ENCODE data around the gene RBM10.
A peak's percentile ranks its signal among the peaks of the same experiment; 100 is the strongest.

RBM10 gene

DNA sequence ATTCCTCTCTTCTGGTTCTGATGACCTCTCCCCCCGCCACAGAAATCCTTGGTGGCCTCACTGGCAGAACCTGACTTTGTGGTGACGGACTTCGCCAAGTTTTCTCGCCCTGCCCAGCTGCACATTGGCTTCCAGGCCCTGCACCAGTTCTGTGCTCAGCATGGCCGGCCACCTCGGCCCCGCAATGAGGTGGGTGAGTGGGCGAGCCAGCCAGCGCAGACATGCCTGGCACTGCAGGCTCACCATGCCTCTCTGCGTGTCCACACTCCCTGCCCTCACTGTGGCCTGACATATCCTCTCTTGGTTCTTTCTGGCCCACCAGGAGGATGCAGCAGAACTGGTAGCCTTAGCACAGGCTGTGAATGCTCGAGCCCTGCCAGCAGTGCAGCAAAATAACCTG, 57.3 kb downstream of the RBM10 start:
- no peak overlapping the region for H3K4me3 ChIP-seq (ENCODE audit: control insufficient read depth, low read depth, low read length)
- TF ChIP-seq, protein P1, sequence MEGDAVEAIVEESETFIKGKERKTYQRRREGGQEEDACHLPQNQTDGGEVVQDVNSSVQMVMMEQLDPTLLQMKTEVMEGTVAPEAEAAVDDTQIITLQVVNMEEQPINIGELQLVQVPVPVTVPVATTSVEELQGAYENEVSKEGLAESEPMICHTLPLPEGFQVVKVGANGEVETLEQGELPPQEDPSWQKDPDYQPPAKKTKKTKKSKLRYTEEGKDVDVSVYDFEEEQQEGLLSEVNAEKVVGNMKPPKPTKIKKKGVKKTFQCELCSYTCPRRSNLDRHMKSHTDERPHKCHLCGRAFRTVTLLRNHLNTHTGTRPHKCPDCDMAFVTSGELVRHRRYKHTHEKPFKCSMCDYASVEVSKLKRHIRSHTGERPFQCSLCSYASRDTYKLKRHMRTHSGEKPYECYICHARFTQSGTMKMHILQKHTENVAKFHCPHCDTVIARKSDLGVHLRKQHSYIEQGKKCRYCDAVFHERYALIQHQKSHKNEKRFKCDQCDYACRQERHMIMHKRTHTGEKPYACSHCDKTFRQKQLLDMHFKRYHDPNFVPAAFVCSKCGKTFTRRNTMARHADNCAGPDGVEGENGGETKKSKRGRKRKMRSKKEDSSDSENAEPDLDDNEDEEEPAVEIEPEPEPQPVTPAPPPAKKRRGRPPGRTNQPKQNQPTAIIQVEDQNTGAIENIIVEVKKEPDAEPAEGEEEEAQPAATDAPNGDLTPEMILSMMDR (conservative IDR thresholded peaks at IDR 0.05; ENCODE audit: control insufficient read depth, insufficient read depth, low read depth, low read length) = no peak
- no peak for DNase-seq (ENCODE audit: low read depth)

DNA sequence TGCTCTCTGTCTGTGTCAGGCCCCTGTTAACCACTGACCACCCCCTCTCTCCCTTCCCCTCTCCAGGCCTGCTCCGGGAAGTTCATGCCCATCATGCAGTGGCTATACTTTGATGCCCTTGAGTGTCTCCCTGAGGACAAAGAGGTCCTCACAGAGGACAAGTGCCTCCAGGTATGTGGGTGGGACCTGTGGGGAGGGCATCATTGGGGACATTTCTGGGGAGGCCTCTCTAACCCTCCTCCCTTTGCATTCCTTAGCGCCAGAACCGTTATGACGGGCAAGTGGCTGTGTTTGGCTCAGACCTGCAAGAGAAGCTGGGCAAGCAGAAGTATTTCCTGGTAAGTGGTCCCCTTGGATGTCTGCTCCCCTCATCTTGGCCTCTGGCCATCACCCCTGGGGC, 57.9 kb downstream of the RBM10 start:
- TF ChIP-seq, protein P1 (conservative IDR thresholded peaks at IDR 0.05; ENCODE audit: control insufficient read depth, insufficient read depth, low read depth, low read length) = no peak
- no peak overlapping the region for H3K4me3 ChIP-seq (ENCODE audit: control insufficient read depth, low read depth, low read length)
- no peak for DNase-seq (ENCODE audit: low read depth)

DNA sequence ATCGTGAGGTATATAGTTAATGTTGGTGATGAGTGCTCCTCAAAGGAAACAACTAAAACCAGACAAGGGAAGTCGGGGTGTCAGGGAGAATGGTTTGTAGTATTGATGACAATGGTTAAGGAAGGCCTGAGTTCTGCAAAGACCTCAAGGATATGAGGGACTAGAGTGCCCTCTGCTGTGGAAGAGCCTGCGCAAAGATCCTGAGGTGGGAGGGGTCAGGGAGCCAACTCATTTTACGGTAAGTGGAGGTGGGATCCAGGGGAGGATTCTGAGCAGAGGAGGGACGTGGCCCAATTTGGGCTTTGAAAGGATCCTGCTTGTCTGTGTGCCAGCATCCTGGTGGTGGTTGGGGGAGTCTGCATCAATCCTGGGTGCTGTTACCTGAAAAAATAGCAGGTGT, 59.9 kb downstream of the RBM10 start:
- DNase-seq (ENCODE audit: low read depth) = no peak
- H3K4me3 ChIP-seq (ENCODE audit: control insufficient read depth, low read depth, low read length) = no peak overlapping the region
- TF ChIP-seq, protein P1 (conservative IDR thresholded peaks at IDR 0.05; ENCODE audit: control insufficient read depth, insufficient read depth, low read depth, low read length) = peak; percentile 2

DNA sequence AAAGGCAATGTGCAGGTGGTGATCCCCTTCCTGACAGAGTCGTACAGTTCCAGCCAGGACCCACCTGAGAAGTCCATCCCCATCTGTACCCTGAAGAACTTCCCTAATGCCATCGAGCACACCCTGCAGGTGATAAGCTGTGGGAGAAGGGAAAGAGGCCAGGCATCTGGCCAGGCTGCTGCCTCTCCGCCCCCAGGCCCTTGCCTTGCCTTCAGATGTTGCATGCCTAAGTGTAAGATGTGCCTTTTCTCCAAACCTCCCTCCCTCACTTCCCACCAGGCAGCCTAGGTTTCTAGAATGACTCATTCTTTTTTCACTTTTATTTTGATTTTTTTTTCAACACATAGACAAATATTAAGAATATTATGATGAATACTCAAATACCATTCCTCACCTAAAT, 61.3 kb downstream of the RBM10 start:
- TF ChIP-seq, protein P1 (conservative IDR thresholded peaks at IDR 0.05; ENCODE audit: control insufficient read depth, insufficient read depth, low read depth, low read length) = no peak
- no peak overlapping the region for H3K4me3 ChIP-seq (ENCODE audit: control insufficient read depth, low read depth, low read length)
- DNase-seq (ENCODE audit: low read depth) = no peak

DNA sequence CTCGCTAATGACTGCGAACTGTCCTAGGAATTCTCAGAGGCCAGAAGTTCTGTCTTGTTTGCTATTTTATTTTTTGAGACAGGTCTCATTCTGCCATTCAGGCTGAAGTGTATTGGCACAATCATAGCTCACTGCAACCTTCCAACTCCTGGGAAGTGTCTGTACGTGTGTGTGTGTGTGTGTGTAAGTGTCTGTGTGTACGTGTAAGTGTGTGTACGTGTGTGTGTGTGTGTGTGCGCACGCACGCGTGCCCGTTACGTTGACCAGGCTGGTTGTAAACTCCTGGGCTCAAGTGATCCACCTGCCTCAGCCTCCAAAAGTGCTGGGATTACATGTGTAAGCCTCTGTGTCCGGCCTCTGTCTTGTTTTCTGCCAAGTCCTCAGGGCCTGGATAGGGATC, 63.1 kb downstream of the RBM10 start:
- TF ChIP-seq, protein P1 (conservative IDR thresholded peaks at IDR 0.05; ENCODE audit: control insufficient read depth, insufficient read depth, low read depth, low read length) = no peak
- no peak overlapping the region for H3K4me3 ChIP-seq (ENCODE audit: control insufficient read depth, low read depth, low read length)
- no peak for DNase-seq (ENCODE audit: low read depth)

DNA sequence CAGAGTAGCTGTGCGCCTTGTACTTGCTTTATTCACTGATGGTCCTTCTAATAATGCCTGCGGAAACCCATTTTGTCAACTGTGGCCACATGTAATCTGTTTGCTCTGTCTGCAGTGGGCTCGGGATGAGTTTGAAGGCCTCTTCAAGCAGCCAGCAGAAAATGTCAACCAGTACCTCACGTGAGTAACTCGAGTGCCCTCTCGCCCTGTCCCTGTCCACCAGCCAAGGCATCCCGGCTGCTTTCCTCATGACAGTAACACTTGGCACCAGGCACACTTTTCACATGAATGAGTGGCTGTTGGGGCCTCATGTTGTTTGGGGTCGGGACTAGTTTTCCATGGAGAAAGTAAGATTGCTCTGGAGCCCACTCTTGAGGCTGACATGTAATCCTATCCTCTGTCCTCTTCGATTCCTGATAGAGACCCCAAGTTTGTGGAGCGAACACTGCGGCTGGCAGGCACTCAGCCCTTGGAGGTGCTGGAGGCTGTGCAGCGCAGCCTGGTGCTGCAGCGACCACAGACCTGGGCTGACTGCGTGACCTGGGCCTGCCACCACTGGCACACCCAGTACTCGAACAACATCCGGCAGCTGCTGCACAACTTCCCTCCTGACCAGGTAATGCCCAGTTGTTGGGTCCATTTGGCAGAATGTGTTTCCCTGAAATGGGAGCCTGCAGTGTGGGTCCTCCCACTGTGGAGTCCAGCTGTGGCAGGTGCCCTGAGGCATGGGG, 64.7 kb downstream of the RBM10 start:
- DNase-seq (ENCODE audit: low read depth) = no peak
- H3K4me3 ChIP-seq (ENCODE audit: control insufficient read depth, low read depth, low read length) = no peak overlapping the region
- TF ChIP-seq, protein P1 (conservative IDR thresholded peaks at IDR 0.05; ENCODE audit: control insufficient read depth, insufficient read depth, low read depth, low read length) = no peak
